Fibroblast of skin of right quadriceps (primary cell): Measurements from ENCODE around the gene PCDHGB3.
"Not testable (repeated sequence)": the region's sequence is repeated elsewhere in the genome, so short reads cannot be mapped to it uniquely, and the experiment has no call there.

Source experiments
- DNase-seq: peaks from one replicate; pipeline ENCODE4 v3.0.0-alpha.2; 2013

PCDHGB3 gene

GRCh38 chr5:141359790-141360426 is 10.1 kb upstream of the PCDHGB3 start, which contains the start of gene PCDHGB2:
Gene PCDHGB2, plus strand, starts transcription at chr5:141359994. Its CDS starts 142 bp downstream, at chr5:141360136.
- DNase-seq: peak; percentile 32

- no peak for DNase-seq
These were observed 9.4 kb upstream of the PCDHGB3 start for GRCh38 chr5:141360685-141361084.

GRCh38 chr5:141362719-141363118 is 7.3 kb upstream of the PCDHGB3 start:
- no peak for DNase-seq

- DNase-seq: peak; percentile 24
These were observed 5.9 kb upstream of the PCDHGB3 start, which contains the start of gene PCDHGA5 for GRCh38 chr5:141363952-141364660. Gene PCDHGA5, plus strand, starts transcription at chr5:141364162. Its CDS starts 169 bp downstream, at chr5:141364331.

- DNase-seq: no peak
These were observed 3.8 kb upstream of the PCDHGB3 start for GRCh38 chr5:141366016-141366896.

GRCh38 chr5:141371572-141372475 is 1.8 kb downstream of the PCDHGB3 start:
- DNase-seq: no peak

GRCh38 chr5:141373673-141374317 is 3.8 kb downstream of the PCDHGB3 start, which contains the start of gene PCDHGA6:
Gene PCDHGA6, plus strand, starts transcription at chr5:141373891. Its CDS starts 193 bp downstream, at chr5:141374084.
- peak; percentile 33 for DNase-seq

- no peak for DNase-seq
These were observed 4.6 kb downstream of the PCDHGB3 start for GRCh38 chr5:141374627-141375026.

GRCh38 chr5:141375444-141376155 is 5.6 kb downstream of the PCDHGB3 start:
- not testable (repeated sequence) for DNase-seq

GRCh38 chr5:141382469-141383294 is 12.6 kb downstream of the PCDHGB3 start, which contains the start of gene PCDHGA7:
Gene PCDHGA7, plus strand, starts transcription at chr5:141382742. Its CDS starts 158 bp downstream, at chr5:141382900.
- peak; percentile 49 for DNase-seq

- DNase-seq: no peak
These were observed 13.3 kb downstream of the PCDHGB3 start for GRCh38 chr5:141383345-141383744.

GRCh38 chr5:141384471-141385267 is 14.6 kb downstream of the PCDHGB3 start:
- DNase-seq: no peak

GRCh38 chr5:141387557-141388311 is 17.7 kb downstream of the PCDHGB3 start, which contains the start of gene PCDHGB4:
Gene PCDHGB4, plus strand, starts transcription at chr5:141387698. Its CDS starts 187 bp downstream, at chr5:141387885.
- peak; percentile 57 for DNase-seq

- DNase-seq: no peak
These were observed 18.6 kb downstream of the PCDHGB3 start for GRCh38 chr5:141388661-141389060.

- DNase-seq: no peak
These were observed 19.4 kb downstream of the PCDHGB3 start for GRCh38 chr5:141389153-141390042.

- DNase-seq: peak; percentile 37
These were observed 22.6 kb downstream of the PCDHGB3 start, which contains the start of gene PCDHGA8 for GRCh38 chr5:141392429-141393198. Gene PCDHGA8, plus strand, starts transcription at chr5:141392633. Its CDS starts 181 bp downstream, at chr5:141392814.
